ENCODE results near the gene NETO2. TPM values are rescaled to one million over a fixed set of nuclear protein-coding genes. Genes with fewer than 3 reads are reported as not detected.

NETO2 gene
- total and polyA plus RNA-seq, 9 of the 15 experiments (the other 6 are each of a cell fraction or from before 2014, with no cell fraction given) = 4.1 to 37.0 (median 22.2) TPM

GRCh38 chr16:47142486-47142820 is 1.3 kb downstream of the NETO2 start (continued):
- 0 out of 2 replicates have a peak, but pooled peaks have one; percentile 2 for TF ChIP-seq MGA (IDR thresholded peaks at IDR 0.05)
